PFSK-1 (cell line): ENCODE measurements around the gene TREM1.

Experiments
- FOXP2 ChIP-seq: optimal IDR thresholded peaks from 2 replicates; pipeline ENCODE3; 2011; ENCODE audit warnings: borderline replicate concordance, control low read depth, inconsistent platforms; ENCODE audit not compliant: insufficient read depth; ENCODE audit errors: extremely low read length, extremely low read depth
- POLR2AphosphoS5 ChIP-seq: IDR thresholded peaks from 2 replicates; pipeline ENCODE4 v1.6.1; 2012; ENCODE audit warnings: low read depth, mild to moderate bottlenecking, control low read depth, low read length, moderate library complexity
- TAF1 ChIP-seq: IDR thresholded peaks from 2 replicates; pipeline ENCODE4 v1.6.1; 2012; ENCODE audit warnings: low read length, control low read depth, borderline replicate concordance; ENCODE audit not compliant: insufficient read depth
- TF ChIP-seq, protein P1 (sequence below), 2 experiments: IDR thresholded peaks; 2 replicates each; pipeline versions ENCODE4 v1.6.1 to v1.8.0; 2011 to 2012; ENCODE audit warnings: low read depth in 2 of 2, low read length in 2 of 2, control low read depth in 1 of 2, inconsistent platforms in 1 of 2, mild to moderate bottlenecking in 1 of 2, moderate library complexity in 1 of 2; ENCODE audit not compliant: insufficient read depth in 1 of 2

GRCh38 chr6:41278699-41279405, 7.6 kb downstream of the TREM1 start:
- TF ChIP-seq TAF1 (no peak), FOXP2 (no peak), POLR2AphosphoS5 (no peak)
- TF ChIP-seq, protein P1, sequence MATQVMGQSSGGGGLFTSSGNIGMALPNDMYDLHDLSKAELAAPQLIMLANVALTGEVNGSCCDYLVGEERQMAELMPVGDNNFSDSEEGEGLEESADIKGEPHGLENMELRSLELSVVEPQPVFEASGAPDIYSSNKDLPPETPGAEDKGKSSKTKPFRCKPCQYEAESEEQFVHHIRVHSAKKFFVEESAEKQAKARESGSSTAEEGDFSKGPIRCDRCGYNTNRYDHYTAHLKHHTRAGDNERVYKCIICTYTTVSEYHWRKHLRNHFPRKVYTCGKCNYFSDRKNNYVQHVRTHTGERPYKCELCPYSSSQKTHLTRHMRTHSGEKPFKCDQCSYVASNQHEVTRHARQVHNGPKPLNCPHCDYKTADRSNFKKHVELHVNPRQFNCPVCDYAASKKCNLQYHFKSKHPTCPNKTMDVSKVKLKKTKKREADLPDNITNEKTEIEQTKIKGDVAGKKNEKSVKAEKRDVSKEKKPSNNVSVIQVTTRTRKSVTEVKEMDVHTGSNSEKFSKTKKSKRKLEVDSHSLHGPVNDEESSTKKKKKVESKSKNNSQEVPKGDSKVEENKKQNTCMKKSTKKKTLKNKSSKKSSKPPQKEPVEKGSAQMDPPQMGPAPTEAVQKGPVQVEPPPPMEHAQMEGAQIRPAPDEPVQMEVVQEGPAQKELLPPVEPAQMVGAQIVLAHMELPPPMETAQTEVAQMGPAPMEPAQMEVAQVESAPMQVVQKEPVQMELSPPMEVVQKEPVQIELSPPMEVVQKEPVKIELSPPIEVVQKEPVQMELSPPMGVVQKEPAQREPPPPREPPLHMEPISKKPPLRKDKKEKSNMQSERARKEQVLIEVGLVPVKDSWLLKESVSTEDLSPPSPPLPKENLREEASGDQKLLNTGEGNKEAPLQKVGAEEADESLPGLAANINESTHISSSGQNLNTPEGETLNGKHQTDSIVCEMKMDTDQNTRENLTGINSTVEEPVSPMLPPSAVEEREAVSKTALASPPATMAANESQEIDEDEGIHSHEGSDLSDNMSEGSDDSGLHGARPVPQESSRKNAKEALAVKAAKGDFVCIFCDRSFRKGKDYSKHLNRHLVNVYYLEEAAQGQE (IDR thresholded peaks at IDR 0.05; ENCODE audit: insufficient read depth in 1 of 2, low read depth in 2 of 2, low read length in 2 of 2): no peak
